HG03571 (cell line): ENCODE results near the gene CEP44.

Experiments
- ATAC-seq: cut with Tn5 transposase; IDR thresholded peaks from one replicate; pipeline ENCODE4 v1.9.1; 2021; ENCODE audit not compliant: unreplicated experiment

Gene CEP44

DNA sequence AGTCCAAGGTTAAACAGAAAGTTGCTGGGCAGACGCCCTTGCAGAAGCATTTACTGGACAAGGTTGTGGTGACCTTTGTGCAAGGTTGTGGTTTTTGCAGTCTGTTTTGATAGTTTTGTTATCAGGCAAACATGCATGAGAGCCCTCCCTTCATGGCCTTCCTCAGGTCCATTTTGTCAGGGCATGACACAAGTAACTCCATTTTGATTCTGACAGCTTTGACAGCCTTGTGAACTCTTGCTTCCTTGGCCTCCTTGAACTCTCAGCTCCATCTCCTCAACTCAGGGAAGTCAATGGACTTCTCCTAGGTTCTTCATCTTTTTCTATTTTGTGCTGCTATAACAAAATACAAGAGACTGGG is 97.7 kb downstream of the CEP44 start:
- ATAC-seq, result no peak
